GM23248 (cell line): Measurements from ENCODE around the gene NCAN. TPM values are rescaled to one million over a fixed set of nuclear protein-coding genes. Genes with fewer than 3 reads are reported as not detected.

Experiments used
- DNase-seq: peaks from one replicate; pipeline ENCODE4 v3.0.0-alpha.2; 2015
- H2AFZ ChIP-seq: fragments of 200-600 bp; sonication (generic); 2 replicates; pipeline ENCODE4 v1.6.1; 2016; ENCODE audit warnings: antibody characterized with exemption
- H3F3A ChIP-seq: fragments of 200-600 bp; sonication (generic); 2 replicates; pipeline ENCODE4 v1.6.1; 2016; ENCODE audit warnings: mild to moderate bottlenecking, antibody characterized with exemption, mixed run types; ENCODE audit not compliant: insufficient read depth
- H3K27ac ChIP-seq: fragments of 200-600 bp; sonication (generic); 2 replicates; pipeline ENCODE4 v1.5.1; 2016; ENCODE audit warnings: mild to moderate bottlenecking
- H3K27me3 ChIP-seq: fragments of 200-600 bp; sonication (generic); replicated peaks from 2 replicates; pipeline ENCODE4 v1.6.1; 2016; ENCODE audit warnings: mild to moderate bottlenecking; ENCODE audit not compliant: insufficient read depth
- H3K36me3 ChIP-seq: fragments of 200-600 bp; sonication (generic); 2 replicates; pipeline ENCODE4 v1.6.1; 2016; ENCODE audit warnings: low read depth, mild to moderate bottlenecking
- H3K4me1 ChIP-seq: fragments of 200-600 bp; sonication (generic); 2 replicates; pipeline ENCODE4 v1.6.1; 2016; ENCODE audit warnings: mild to moderate bottlenecking; ENCODE audit not compliant: insufficient read depth
- H3K4me2 ChIP-seq: fragments of 200-600 bp; sonication (generic); one replicate; pipeline ENCODE4 v1.6.1; 2016; ENCODE audit warnings: mild to moderate bottlenecking; ENCODE audit not compliant: unreplicated experiment
- H3K4me3 ChIP-seq: fragments of 200-600 bp; sonication (generic); 2 replicates; pipeline ENCODE4 v1.5.1; 2016; ENCODE audit warnings: mild to moderate bottlenecking
- H3K79me2 ChIP-seq: fragments of 200-600 bp; sonication (generic); 2 replicates; pipeline ENCODE4 v1.6.1; 2016; ENCODE audit warnings: mild to moderate bottlenecking; ENCODE audit not compliant: insufficient read depth
- H3K9ac ChIP-seq: fragments of 200-600 bp; sonication (generic); 2 replicates; pipeline ENCODE4 v1.6.1; 2016; ENCODE audit warnings: mild to moderate bottlenecking
- H3K9me2 ChIP-seq: fragments of 200-600 bp; sonication (generic); 2 replicates; pipeline ENCODE4 v1.6.1; 2016; ENCODE audit warnings: mixed run types, mild to moderate bottlenecking, moderate library complexity; ENCODE audit not compliant: insufficient read depth
- H3K9me3 ChIP-seq: fragments of 200-600 bp; sonication (generic); one replicate; pipeline ENCODE4 v1.6.1; 2017; ENCODE audit warnings: low read depth
- H4K20me1 ChIP-seq: fragments of 200-600 bp; sonication (generic); 2 replicates; pipeline ENCODE4 v1.6.0; 2016; ENCODE audit not compliant: insufficient read depth
- EZH2 ChIP-seq: fragments of 200-600 bp; sonication (generic); IDR thresholded peaks from 2 replicates; pipeline ENCODE4 v1.6.1; 2018; ENCODE audit warnings: antibody characterized with exemption, mild to moderate bottlenecking; ENCODE audit not compliant: insufficient read depth, poor library complexity, severe bottlenecking
- EZH2phosphoT487 ChIP-seq: fragments of 200-600 bp; sonication (generic); IDR thresholded peaks from 2 replicates; pipeline ENCODE4 v1.6.1; 2018; ENCODE audit warnings: antibody characterized with exemption, moderate library complexity, mild to moderate bottlenecking, low read depth; ENCODE audit not compliant: insufficient read depth
- WGBS, 2 experiments: methylation state at CpG; one replicate each; pipeline ENCODE4 v1.1.6; 2015 to 2017; ENCODE audit warnings: low lambda C conversion rate in 2 of 2, low coverage in 1 of 2; ENCODE audit errors: missing lambda C conversion rate in 2 of 2; 5-methylcytosine and 5-hydroxymethylcytosine counted together
- in situ Hi-C: fragments of 300-500 bp; cut with MboI; formaldehyde crosslinking; loops from 2 replicates; pipeline ENCODE4 v1.15.0; 2020
- polyA plus RNA-seq: library from polyadenylated mRNA; unstranded; fragments of >200 nt; fragmentation: Nextera tagmentation; extraction: Ambion mirVana; gene quantifications from 2 replicates; pipeline ENCODE4 v1.2.1, GENCODE V29; 2016
- total RNA-seq: library from RNA; depleted of rRNA; stranded (reverse); fragments of >200 nt; shearing (Covaris generic); gene quantifications from 2 replicates; pipeline ENCODE4 v1.2.3, GENCODE V29; 2014

NCAN gene
- total and polyA plus RNA-seq, 2 experiments from 2014 or later: not detected

GRCh38 chr19:19192078-19192882 lies 19.5 kb upstream of the NCAN start, which contains the start of the genes BORCS8 and RFXANK:
BORCS8 (minus strand) TSS chr19:19192152; CDS start chr19:19192117, 35 bp downstream.
RFXANK (plus strand) TSS chr19:19192258; CDS start chr19:19193947, 1,689 bp downstream.
- H3K9me3 ChIP-seq: no peaks in the 10 kb centered on the region
- WGBS, 2 experiments: 0 to 2% methylated on average over 42 to 53 of the region's 53 CpGs
- peak within 1 kb of the TSS; percentile 97 for H3K4me2 ChIP-seq
- peaks cover 72% of the 10 kb centered on the region for H3K79me2 ChIP-seq
- no peaks in the 10 kb centered on the region for H3K27me3 ChIP-seq
- no peaks in the 10 kb centered on the region for H3K36me3 ChIP-seq
- in situ Hi-C loops: no loop called here
- H3K9me2 ChIP-seq: no peaks in the 10 kb centered on the region
- peak within 1 kb of the TSS; percentile 99 for H2AFZ ChIP-seq
- no peaks in the 10 kb centered on the region for H3F3A ChIP-seq
- DNase-seq: peak; percentile 100
- peaks cover 18% of the 10 kb centered on the region for H3K4me1 ChIP-seq
- peak within 1 kb of the TSS; percentile 94 for H3K4me3 ChIP-seq
- no peaks in the 10 kb centered on the region for H4K20me1 ChIP-seq
- H3K9ac ChIP-seq: peak within 1 kb of the TSS; percentile 95
- peak within 1 kb of the TSS; percentile 92 for H3K27ac ChIP-seq
- TF ChIP-seq EZH2phosphoT487: no peak

- peak overlapping the region; percentile 94 for H3K4me3 ChIP-seq
- DNase-seq: peak; percentile 35
- no peak overlapping the region for H3K27ac ChIP-seq
- TF ChIP-seq EZH2phosphoT487 (no peak), EZH2 (no peak)
- H3K36me3 ChIP-seq: no peaks in the 10 kb centered on the region
- no peaks in the 10 kb centered on the region for H3F3A ChIP-seq
- H3K4me2 ChIP-seq: peak overlapping the region; percentile 77
- no peaks in the 10 kb centered on the region for H3K27me3 ChIP-seq
- no peaks in the 10 kb centered on the region for H4K20me1 ChIP-seq
- in situ Hi-C loops: no loop called here
- H3K9me3 ChIP-seq: no peaks in the 10 kb centered on the region
- 1 to 2% methylated on average over 22 of the region's 22 CpGs for WGBS, 2 experiments
- no peaks in the 10 kb centered on the region for H3K9me2 ChIP-seq
- peaks cover 18% of the 10 kb centered on the region for H3K4me1 ChIP-seq
- H3K9ac ChIP-seq: peak overlapping the region; percentile 95
- peaks cover 72% of the 10 kb centered on the region for H3K79me2 ChIP-seq
- peak overlapping the region; percentile 87 for H2AFZ ChIP-seq
Observed at GRCh38 chr19:19192910-19193423, 18.8 kb upstream of the NCAN start.

GRCh38 chr19:19193926-19194325 lies 17.8 kb upstream of the NCAN start:
- Histone ChIP-seq H3K9ac (0 out of 2 replicates have a peak overlapping the region, but pooled peaks have one; percentile 95), H3K9me2 (no peaks in the 10 kb centered on the region), H3K4me3 (no peak overlapping the region), H3K79me2 (peaks cover 64% of the 10 kb centered on the region), H3K4me1 (peaks cover 18% of the 10 kb centered on the region), H2AFZ (no peak overlapping the region), H3K9me3 (no peaks in the 10 kb centered on the region), H3F3A (no peaks in the 10 kb centered on the region), H3K4me2 (peak overlapping the region; percentile 77), H3K27ac (no peak overlapping the region), H3K36me3 (no peaks in the 10 kb centered on the region), H3K27me3 (no peaks in the 10 kb centered on the region), H4K20me1 (no peaks in the 10 kb centered on the region)
- 61 to 67% methylated on average over 5 of the region's 5 CpGs for WGBS, 2 experiments
- DNase-seq: no peak
- in situ Hi-C loops: no loop called here
- TF ChIP-seq EZH2 (no peak), EZH2phosphoT487 (no peak)

- DNase-seq: no peak
- TF ChIP-seq EZH2: no peak
- no peaks in the 10 kb centered on the region for H3K9me2 ChIP-seq
- no peaks in the 10 kb centered on the region for H4K20me1 ChIP-seq
- no peak overlapping the region for H3K27ac ChIP-seq
- H3K4me1 ChIP-seq: 0 out of 2 replicates have a peak, but pooled peaks cover 6% of the 10 kb centered on the region
- peak overlapping the region; percentile 92; the same call in 1 of the 2 replicates for H2AFZ ChIP-seq
- 0 out of 2 replicates have a peak, but pooled peaks cover 4% of the 10 kb centered on the region for H3F3A ChIP-seq
- peak overlapping the region; percentile 96 for H3K4me2 ChIP-seq
- peak overlapping the region; percentile 87 for H3K9ac ChIP-seq
- peaks cover 16% of the 10 kb centered on the region; the same call in 1 of the 2 replicates for H3K79me2 ChIP-seq
- H3K27me3 ChIP-seq: no peaks in the 10 kb centered on the region
- H3K9me3 ChIP-seq: no peaks in the 10 kb centered on the region
- in situ Hi-C loops: no loop called here
- WGBS, 2 experiments: 62% methylated on average over 17 to 19 of the region's 19 CpGs
- H3K36me3 ChIP-seq: no peaks in the 10 kb centered on the region
- H3K4me3 ChIP-seq: peak overlapping the region; percentile 98
Observed at GRCh38 chr19:19201697-19202630, 9.8 kb upstream of the NCAN start.
